Amniotic epithelial cell (primary cell): Measurements from ENCODE around the gene CCDC18.

Experiments used
- DNase-seq: peaks from one replicate; pipeline ENCODE4 v3.0.0-alpha.2; 2010; ENCODE audit warnings: low read depth

Gene CCDC18

GRCh38 chr1:93317207-93317606, 136.7 kb downstream of the CCDC18 start:
- DNase-seq: no peak

GRCh38 chr1:93317943-93318342, 137.4 kb downstream of the CCDC18 start:
- no peak for DNase-seq

DNA sequence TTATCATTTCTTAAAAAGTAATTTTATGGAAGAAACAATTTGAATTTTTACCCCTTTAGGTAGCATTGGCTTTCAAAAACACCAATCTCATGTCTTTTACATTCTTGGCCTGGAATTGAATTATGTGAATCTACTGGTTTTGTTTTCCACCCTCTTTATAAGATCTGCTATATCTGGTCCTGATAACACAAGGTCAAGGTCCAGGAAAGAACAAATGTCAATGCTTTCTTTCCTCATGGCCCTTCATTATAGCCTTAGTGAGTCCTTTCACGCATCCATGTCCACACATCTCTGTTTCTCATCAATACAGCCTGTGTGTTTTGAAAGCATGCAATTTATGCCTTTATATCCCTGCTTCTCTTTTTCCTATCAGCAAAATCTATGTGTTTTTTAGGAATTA, 141.2 kb downstream of the CCDC18 start:
- no peak for DNase-seq

GRCh38 chr1:93322349-93322748, 141.8 kb downstream of the CCDC18 start:
- no peak for DNase-seq

DNA sequence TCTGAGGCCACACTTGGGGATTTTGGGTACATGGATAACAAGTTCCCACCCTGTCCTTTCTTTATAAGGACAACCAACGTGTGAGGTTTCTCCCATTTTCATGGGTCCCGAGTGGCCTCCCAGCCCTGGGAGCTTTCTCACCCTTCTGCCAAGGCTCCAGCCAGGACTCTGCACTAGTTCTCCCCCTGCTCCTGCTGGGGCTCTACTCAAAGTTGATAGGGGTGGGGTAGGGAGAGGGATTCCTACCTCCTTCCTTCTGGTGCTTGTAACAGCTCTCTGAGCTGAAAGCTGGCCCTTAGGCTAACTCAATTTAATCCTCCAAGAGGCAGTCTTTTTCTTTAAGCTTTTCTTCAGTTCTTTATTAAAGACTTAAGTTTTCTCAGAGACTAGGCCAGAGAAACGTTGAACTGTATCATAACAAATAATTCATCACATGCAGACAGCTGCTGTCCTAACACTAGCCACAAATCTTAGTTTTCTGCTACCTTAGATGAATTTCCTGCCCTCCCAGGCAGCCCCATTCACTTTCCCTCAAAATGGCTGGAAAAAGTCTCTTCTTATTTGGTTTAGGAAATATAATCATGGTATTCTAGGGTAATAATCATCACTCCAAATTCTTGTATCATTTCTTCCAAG, 142.8 kb downstream of the CCDC18 start:
- DNase-seq: peak; percentile 65

DNA sequence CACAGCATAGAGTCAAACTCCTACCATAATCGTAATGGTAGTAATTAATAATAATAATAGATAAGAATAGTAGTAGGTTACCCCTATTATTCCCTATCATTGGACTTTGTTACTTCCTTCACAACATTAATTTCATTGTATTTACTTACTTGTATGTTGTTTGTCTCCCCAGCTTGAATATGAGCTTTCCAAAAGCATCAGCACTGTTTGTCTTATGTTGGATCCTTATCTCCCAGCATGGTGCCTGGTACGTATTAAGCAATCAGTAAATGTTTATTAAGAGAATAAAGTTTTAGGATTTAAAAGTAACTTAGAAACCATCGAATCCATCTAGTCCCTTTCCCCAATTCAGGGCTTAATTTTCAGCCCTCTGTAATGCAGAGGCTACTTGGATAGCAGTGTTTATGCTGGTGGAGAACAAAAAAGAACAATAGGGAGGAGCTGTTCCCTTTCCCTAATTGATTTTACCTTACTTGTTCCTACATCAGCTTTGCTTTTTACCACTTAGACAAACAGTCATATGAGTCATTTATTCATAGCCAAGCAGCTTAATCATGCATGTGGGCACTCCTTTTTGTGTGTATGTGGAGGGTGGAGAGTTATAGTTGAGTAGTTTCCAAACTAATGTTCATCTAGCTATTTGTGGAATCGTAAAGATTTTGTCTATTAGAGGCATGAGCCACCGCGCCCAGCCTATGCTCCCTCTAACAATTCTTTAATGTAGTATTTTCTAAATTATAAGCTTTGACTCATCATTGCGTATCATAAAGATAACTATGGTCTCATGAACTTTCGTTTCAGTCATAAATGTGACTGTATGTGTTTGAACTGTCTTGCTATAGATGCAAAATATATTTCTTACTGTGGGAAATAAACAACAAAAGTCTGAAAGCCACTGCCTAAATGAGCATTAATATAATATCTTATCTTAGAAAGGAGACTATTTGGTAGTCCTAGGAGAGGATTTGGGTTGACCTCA, 144.3 kb downstream of the CCDC18 start:
- DNase-seq: peak; percentile 93
